GM20431 (cell line): ENCODE results near the gene KLC1.
"Not testable (repeated sequence)": the region's sequence is repeated elsewhere in the genome, so short reads cannot be mapped to it uniquely, and the experiment has no call there.

Experiments
- in situ Hi-C: fragments of 300-500 bp; cut with MseI, MboI; formaldehyde crosslinking; loops from one replicate; pipeline ENCODE4 v1.15.0; 2020; ENCODE audit warnings: low sequenced_read_pairs; ENCODE audit not compliant: unreplicated experiment

The KLC1 gene

GRCh38 chr14:103624860-103625259 is 4.2 kb upstream of the KLC1 start:
- in situ Hi-C loops, result no loop called here

- in situ Hi-C loops, result no loop called here
These were observed 3.5 kb upstream of the KLC1 start for GRCh38 chr14:103625356-103626095.

- in situ Hi-C loops, result no loop called here
These were observed 2.7 kb upstream of the KLC1 start for GRCh38 chr14:103626146-103626850.

- in situ Hi-C loops, result no loop called here
These were observed 1.7 kb upstream of the KLC1 start for GRCh38 chr14:103627073-103628025.

- in situ Hi-C loops, result no loop called here
These were observed 759 bp upstream of the KLC1 start for GRCh38 chr14:103628221-103628683.

GRCh38 chr14:103629503-103630121 is 601 bp downstream of the KLC1 start:
- in situ Hi-C loops, result no loop called here

- in situ Hi-C loops, result no loop called here
These were observed 1.5 kb downstream of the KLC1 start for GRCh38 chr14:103630364-103631108.

GRCh38 chr14:103633391-103633790 is 4.4 kb downstream of the KLC1 start:
- in situ Hi-C loops, result no loop called here

GRCh38 chr14:103634156-103634555 is 5.1 kb downstream of the KLC1 start:
- in situ Hi-C loops, result no loop called here

- in situ Hi-C loops, result no loop called here
These were observed 9.6 kb downstream of the KLC1 start for GRCh38 chr14:103638594-103638993.

- in situ Hi-C loops, result no loop called here
These were observed 12.2 kb downstream of the KLC1 start for GRCh38 chr14:103641161-103641560.

GRCh38 chr14:103646189-103646588 is 17.2 kb downstream of the KLC1 start:
- in situ Hi-C loops, result no loop called here

- in situ Hi-C loops, result no loop called here
These were observed 20.0 kb downstream of the KLC1 start for GRCh38 chr14:103649001-103649400.

GRCh38 chr14:103650213-103650612 is 21.2 kb downstream of the KLC1 start:
- in situ Hi-C loops, result no loop called here

- in situ Hi-C loops, result no loop called here
These were observed 22.6 kb downstream of the KLC1 start for GRCh38 chr14:103651585-103651984.

GRCh38 chr14:103652806-103653205 is 23.8 kb downstream of the KLC1 start:
- in situ Hi-C loops, result no loop called here

- in situ Hi-C loops, result not testable (repeated sequence)
These were observed 24.3 kb downstream of the KLC1 start for GRCh38 chr14:103653336-103653735.

- in situ Hi-C loops, result no loop called here
These were observed 24.8 kb downstream of the KLC1 start for GRCh38 chr14:103653805-103654204.

- in situ Hi-C loops, result no loop called here
These were observed 25.6 kb downstream of the KLC1 start for GRCh38 chr14:103654619-103655018.
